HG02759 (cell line): Measurements from ENCODE around the gene BANF2.

Experiments used
- ATAC-seq: cut with Tn5 transposase; IDR thresholded peaks from one replicate; pipeline ENCODE4 v1.9.1; 2021; ENCODE audit warnings: mild to moderate bottlenecking, moderate library complexity; ENCODE audit not compliant: unreplicated experiment

The BANF2 gene

DNA sequence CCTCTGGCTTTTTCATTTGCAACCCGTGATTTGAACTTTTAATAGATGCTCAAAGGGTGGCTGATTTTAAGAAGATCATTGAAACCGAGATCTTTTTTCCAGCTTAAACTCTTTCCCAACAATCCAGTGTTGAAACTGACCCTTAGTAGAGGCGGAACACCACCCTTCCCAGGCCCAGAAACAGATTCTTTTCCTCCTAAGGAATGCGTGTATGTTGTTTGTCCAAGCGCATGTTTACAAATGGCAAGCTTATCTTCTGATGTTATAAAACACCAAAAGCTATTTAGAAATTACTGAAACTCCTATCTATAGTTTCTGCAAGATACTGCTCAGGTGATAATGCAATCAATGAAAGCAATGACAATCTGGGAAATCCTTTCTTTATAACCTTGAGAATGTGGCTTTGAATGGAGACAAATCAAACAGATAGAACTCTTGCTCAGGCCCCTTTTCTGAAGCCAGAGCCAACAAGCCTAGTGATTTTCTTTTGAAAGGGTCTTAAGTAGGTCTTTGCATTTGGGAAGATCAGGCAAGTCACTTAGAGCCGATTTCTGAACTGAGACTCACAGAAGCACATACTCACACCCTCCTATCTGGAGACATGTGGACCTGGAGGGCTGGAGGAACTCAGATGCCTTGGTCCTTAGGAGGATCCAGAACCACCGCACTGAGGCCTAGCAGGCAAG, 9.1 kb downstream of the BANF2 start:
- ATAC-seq: no peak

GRCh38 chr20:17709361-17710293, 9.9 kb downstream of the BANF2 start:
- no peak for ATAC-seq

GRCh38 chr20:17710379-17711266, 10.9 kb downstream of the BANF2 start:
- no peak for ATAC-seq

DNA sequence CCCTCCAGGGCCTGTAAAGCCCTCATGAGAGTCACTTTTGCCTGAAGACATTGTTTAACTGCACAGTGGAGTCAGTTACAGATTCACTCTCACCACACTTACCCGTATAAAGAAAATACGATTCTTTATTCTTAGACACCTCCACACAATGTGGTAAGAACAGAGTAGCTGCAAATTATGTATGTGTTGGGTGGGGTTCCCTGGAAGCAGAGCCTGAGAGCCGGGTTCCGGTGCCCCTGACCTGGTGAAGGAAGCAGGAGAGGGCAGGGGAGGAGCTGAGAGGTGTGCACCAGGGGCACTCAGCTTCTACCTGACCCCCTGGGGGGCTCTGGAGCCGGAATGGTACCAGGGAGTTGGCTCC, 11.5 kb downstream of the BANF2 start:
- no peak for ATAC-seq

GRCh38 chr20:17712201-17712600, 12.4 kb downstream of the BANF2 start:
- ATAC-seq: no peak

DNA sequence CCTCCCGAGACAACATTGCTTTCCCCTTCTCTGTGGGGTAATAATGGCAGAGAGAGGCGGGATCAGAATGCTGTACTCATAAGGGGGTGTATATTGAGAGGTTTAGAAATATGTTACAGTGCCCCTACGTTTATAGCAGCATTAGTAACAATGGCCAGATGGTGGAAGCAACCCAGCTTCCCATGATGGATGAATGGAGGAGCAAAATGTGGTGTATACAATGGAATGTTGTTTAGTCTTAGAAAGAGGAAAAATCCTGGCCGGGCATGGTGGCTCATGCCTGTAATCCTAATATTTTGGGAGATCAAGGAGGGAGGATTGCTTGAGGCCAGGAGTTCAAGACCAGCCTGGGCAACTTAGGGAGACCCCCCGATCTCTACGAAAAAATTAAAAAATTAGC, 12.9 kb downstream of the BANF2 start:
- ATAC-seq: no peak

GRCh38 chr20:17714597-17714996, 14.8 kb downstream of the BANF2 start:
- no peak for ATAC-seq

DNA sequence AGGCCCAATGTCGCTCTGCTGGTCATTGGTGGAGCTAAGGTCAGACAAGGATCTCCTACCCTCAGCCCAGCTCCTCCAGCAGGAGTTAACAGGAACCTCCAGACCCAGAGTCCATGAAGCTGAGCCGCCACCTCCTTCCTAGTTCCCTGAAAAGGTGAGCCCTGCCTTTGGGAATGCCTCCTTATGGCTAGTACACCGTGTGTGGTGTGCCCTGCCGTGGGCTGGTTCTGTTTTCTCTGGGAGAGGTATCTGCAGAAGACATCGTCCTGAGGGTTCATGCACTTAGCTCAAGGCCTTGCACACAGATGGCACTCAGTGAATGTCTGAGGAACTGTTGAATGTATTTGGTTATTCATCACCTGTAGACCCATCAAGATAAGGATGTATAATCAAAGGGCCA, 15.3 kb downstream of the BANF2 start:
- no peak for ATAC-seq

DNA sequence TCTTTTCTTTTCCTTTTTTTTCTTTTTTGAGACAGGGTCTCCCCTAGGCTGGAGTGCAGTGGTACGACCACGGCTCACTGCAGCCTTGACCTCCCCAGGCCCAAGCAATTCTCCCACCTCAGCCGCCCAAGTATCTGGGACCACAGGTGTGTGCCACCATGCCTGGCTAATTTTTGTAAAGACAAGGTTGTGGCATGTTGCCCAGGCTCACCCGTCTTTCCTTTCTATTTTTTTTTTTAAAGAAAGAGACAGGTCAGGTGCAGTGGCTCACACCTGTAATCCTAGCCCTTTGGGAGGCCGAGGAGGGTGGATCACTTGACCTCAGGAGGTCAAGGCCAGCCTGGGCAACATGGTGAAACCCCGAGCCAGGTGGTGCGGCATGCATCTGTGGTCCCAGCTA, 16.6 kb downstream of the BANF2 start:
- no peak for ATAC-seq

- no peak for ATAC-seq
These were observed 21.0 kb downstream of the BANF2 start for GRCh38 chr20:17720755-17721154.

GRCh38 chr20:17721802-17722486, 22.2 kb downstream of the BANF2 start:
- ATAC-seq: no peak

DNA sequence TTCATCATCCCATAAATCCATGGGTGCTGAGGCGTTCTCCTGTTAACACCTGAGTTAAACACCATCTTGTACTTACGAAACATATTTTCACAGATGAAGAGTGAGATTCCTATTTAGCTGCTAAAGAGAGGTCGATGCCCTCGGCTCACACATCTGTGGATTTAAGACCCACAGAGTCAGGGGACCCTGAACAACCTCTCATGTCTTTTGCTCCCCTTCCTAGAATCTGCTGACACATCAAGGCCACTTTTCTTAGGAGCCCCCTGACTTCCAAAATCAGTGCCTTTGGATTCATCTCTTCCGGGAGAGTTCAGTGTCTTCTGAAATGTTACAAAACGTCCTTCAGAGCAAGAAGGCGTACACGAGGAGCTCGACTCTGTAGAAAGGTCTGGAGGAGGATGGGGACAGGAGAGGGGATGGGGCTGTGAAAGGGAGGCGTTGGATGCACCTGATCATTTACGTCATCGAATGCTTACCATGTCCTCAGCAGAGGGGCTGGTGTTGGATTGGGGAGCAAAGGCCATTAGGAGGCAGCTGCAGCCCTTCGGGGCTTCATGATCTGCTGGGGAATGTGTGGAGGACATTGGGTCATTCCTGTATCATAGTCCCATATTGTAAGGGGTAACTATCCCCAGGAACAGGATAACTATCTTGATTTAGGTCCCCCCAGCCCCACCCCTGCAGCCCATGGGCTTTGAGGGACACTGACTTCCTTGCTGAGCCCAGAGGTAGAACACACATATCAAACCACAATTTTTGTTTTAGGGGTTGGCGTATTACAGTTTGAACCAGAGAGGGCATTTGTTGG, 22.9 kb downstream of the BANF2 start:
- no peak for ATAC-seq

DNA sequence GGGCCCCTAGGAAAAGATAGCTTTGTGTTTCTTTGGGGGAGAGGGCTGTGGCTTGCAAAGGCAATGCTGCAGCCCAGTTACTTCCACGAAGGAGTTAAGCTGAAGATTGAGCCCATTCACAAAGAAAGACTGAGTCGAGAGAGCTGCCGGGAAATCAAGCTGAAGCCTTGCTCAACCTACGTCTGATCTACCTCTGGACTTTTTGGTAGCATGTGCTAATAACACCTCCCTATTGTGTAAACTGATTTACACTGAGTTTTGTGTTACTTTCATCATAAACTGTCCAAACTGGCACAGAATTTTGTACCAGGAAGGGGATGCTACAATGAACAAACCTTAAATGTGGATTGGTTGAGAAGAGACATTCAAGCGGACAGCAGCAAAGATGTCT, 23.5 kb downstream of the BANF2 start:
- no peak for ATAC-seq

- no peak for ATAC-seq
These were observed 25.5 kb downstream of the BANF2 start for GRCh38 chr20:17725094-17725835.

DNA sequence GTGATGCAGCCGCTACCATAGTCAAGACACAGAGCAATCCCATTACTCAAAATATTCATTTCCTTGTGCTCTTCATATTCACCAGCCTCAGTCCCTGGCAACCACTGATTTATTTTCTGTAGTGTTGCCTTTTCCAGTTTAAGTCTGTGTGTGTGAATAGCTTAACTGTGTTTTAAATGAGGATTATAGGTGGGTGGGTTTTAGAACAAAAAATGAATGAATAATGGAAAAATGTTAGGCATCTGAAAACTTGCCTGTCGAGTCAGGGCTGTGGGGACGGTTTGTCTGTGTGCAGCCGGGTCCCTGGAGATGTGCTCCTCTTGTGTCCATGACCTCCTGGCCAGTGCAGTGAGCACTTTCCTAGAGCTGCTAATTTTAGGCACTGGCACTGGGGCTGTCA, 27.1 kb downstream of the BANF2 start:
- ATAC-seq: no peak

- ATAC-seq: no peak
These were observed 27.6 kb downstream of the BANF2 start for GRCh38 chr20:17727351-17727750.

- ATAC-seq: no peak
These were observed 28.3 kb downstream of the BANF2 start for GRCh38 chr20:17728074-17728473.

DNA sequence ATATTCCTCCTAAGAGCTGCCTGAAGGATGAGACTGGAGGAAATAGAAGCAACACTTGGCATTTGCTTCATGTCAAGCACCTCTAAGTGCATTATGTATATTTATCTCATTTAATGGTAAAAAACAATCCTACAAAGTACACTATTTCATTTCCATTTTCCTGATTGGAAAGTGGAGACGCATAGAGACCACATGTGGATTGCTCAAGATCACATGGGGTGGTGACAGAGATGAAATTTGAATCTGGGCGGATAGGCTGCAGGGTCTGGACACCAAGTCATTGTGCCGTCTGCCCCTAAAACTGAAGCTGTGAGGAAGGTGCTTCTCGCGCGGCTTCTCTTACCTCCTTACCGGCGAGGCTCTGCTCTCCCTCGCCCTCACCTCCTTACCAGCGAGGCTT, 30.3 kb downstream of the BANF2 start:
- no peak for ATAC-seq

DNA sequence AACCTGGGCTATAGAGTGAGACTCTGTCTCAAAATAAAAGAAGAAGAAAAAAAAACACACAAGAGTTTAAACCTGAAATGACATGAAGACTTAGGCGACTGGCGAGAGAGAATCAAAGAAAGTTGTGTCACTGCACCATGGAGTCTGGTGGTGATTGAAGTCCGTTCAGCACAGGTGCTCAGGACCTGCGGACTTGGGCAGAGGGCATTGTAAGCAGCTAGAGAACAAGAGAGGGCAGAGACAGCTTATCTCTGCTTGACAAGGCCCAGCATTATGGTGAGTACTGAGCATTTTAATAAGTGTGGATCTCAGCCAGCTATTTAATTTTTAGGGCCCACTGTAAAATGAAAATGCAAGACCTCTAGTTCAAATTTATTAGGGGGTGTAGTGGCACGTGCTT, 31.5 kb downstream of the BANF2 start:
- no peak for ATAC-seq
